HG02571 (cell line): Measurements from ENCODE around the gene SLC22A7.

Experiments
- ATAC-seq: cut with Tn5 transposase; IDR thresholded peaks from one replicate; pipeline ENCODE4 v1.9.1; 2021; ENCODE audit warnings: mild to moderate bottlenecking, moderate library complexity; ENCODE audit not compliant: unreplicated experiment

SLC22A7 gene

DNA sequence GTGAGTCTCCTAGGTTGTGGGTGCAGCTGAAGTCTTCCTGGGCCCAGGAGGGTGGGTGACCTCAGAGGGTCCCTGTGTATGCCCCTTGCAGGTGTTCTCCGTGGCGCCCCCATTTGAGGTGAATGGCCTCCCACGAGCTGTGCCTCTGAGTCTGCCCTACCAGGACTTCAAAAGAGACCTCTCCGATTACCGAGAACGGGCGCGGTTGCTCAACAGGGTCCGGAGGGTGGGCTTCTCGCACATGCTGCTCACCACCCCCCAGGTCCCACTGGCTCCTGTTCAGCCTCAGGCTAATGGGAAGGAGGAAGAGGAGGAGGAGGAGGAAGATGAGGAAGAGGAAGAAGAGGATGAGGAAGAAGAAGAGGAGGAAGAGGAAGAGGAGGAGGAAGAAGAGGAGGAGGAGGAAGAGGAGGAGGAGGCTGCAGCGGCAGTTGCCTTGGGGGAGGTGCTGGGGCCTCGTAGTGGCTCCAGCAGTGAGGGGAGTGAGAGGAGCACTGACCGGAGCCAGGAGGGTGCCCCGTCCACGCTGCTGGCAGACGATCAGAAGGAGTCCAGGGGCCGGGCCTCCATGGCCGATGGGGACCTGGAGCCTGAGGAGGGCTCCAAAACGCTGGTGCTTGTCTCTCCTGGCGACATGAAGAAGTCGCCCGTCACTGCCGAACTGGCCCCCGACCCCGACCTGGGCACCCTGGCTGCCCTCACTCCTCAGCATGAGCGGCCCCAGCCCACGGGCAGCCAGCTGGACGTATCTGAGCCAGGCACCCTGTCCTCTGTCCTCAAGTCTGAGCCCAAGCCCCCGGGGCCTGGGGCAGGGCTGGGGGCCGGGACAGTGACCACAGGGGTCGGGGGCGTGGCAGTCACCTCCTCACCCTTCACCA lies 15.2 kb upstream of the SLC22A7 start:
- ATAC-seq, result no peak

DNA sequence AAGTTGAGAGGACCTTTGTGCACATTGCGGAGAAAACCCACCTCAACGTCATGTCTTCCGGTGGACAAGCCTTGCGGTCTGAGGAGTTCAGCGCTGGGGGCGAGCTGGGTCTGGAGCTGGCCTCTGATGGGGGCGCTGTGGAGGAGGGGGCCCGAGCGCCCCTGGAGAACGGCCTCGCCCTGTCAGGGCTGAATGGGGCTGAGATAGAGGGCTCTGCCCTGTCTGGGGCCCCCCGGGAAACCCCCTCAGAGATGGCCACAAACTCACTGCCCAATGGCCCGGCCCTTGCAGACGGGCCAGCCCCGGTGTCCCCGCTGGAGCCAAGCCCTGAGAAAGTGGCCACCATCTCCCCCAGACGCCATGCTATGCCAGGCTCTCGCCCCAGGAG lies 14.6 kb upstream of the SLC22A7 start:
- ATAC-seq, result no peak

DNA sequence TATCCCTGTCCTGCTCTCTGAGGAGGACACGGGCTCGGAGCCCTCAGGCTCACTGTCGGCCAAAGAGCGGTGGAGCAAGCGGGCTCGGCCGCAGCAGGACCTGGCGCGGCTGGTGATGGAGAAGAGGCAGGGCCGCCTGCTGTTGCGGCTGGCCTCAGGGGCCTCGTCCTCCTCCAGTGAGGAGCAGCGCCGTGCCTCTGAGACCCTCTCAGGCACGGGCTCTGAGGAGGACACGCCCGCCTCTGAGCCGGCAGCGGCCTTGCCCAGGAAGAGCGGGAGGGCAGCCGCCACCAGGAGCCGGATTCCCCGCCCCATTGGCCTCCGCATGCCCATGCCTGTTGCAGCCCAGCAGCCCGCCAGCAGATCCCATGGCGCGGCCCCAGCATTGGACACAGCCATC lies 14.2 kb upstream of the SLC22A7 start:
- ATAC-seq, result no peak

DNA sequence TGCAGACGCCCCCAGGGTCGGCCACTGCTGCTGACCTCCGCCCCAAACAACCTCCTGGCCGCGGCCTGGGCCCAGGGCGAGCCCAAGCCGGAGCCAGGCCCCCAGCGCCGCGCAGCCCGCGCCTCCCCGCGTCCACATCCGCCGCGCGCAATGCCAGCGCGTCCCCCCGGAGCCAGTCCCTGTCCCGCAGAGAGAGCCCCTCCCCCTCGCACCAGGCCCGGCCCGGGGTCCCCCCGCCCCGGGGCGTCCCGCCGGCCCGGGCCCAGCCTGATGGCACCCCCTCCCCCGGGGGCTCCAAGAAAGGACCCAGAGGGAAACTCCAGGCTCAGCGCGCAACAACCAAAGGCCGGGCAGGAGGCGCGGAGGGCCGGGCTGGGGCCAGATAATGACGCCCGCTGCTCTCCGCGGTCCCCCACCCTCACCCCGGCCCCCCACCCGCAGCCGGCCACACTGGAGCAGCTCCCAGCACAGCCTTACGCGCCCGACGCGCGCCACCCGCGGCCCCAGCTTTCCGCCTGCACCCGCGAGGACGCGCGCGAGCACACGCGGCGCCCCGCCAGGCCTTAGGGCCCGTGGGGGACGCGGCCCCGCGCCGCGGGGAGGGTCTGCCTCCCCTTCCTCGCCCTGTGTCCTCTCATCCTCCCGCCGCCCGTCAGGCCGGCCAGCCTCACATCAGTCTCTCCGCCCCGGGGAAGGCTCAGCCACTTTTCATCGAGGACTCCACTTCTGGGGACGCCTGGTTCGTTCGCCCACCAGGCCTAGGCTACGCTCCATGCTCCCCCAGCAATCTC lies 12.9 kb upstream of the SLC22A7 start:
- no peak for ATAC-seq

DNA sequence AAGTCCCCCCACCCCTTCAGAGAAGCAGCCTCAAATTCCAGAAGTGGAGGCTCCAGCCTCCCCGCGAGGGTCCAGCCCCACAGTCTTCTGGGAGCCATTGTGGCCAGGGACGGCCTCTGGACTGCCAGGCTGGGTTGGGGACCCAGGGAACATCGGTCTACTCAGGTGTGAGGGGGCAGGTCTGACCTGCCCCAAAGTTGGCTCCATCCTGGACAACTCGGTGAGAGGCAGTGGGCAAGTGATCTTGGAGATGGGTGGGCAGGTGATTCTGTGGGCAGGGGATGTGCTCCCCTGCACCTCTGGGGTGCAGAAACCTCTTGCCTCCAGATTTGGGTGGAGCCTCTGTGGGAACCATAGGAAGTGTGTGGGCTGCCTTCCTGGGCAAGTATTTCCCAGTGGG lies 12.2 kb upstream of the SLC22A7 start:
- no peak for ATAC-seq

DNA sequence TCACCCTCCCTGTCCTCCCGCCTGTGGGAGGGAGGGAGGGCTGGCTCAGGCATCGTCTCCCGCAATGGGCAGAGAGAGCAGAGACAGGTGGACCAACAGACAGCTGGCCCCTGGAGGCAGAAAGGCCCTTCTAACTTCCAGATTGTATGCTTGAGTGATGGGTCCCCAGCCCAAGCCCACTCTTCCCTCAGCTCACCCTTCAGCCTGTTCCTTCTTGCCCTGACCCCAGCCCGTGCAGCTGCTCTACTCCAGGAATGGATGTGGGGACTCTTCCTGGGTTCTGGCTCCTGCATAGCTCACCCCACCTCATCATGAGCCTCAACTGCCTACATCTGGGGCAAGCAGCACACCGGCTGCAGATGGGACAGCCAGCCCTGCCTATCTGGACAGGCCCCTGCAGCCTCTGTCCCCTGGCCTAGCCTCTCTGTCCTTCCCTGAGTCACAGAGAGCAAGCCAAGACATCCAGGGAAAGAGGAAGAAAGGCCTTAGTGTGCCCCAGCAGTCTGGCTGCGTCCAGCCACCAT lies 11.5 kb upstream of the SLC22A7 start:
- ATAC-seq, result no peak

DNA sequence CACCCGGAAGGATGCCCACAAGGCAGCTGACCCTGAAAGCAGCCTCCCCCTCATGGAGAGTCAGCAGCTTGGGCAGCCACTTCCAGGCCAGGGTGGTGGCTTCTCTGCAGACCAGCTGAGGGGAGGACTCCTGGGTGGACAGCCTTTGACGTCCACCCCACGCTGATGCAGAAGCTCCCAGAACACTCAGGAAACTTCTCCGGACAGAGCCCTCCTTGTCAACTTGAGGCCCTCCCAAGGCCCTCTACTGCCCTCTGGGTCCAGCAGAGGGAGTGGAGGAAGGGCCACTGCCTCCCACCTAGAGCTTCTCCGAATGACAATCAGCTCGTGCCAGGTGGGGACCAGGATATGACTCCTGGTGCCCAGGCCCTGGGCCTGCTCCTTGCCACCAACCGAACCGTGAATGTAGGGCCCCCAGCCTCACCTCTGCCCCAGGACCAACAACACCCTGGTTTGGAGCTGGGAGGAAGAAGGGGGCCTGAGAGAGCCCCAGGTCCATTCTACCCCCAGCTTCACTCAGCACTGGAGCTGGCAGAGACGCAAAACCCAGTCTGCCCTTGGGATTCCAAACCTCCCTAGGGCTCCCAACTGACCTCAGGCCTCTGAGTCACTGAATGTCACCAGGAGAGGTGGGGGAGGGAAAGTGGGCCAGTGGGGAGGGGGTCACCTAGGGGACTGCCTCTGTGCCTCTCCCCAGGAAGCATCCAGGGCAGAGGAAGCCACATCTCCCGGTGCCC lies 10.9 kb upstream of the SLC22A7 start:
- no peak for ATAC-seq

DNA sequence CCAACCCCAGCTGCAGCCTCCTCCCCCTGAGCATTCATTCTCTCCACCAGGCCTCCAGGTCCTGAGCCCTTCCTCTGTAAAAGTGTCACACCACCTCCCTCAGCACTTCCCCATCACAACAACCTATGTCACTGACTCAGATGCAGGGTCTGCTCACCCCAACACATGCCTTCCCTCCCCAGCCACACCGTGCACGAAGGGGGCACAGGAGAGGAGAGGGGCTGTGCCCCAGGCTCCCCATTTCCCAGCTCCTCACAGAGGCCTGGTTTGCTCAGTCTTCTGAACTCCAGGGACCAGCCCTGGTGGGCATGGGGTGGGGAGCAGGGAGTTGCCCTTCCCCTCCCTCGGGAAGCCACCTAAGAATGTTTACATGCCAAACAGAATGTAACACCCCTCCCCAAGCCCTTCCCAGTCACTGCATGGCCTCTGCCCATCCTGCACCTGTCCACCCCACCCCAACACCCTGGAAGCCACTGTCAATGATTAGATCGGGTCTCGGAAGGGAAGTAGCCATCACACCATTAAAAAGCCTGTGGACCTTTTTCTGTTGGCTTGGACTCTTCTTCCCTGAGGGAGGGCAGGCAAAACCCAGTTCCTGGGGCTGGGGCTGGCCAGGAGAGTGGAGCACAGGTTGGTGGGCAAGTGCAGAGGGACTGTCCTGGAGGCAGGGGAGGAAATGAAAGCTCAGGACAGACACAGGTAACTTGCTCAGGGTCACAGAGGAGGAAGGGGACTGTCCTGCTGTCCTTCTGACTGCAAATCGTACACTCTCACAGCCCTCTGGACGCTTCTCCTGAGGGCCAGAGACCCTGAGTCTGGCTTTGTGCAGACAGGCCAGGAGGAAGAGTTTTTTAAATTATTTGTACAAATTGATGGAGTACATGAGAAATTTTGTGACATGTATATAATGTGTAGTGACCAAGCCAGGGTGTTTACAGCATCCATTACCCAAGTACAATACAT lies 10.1 kb upstream of the SLC22A7 start:
- no peak for ATAC-seq

DNA sequence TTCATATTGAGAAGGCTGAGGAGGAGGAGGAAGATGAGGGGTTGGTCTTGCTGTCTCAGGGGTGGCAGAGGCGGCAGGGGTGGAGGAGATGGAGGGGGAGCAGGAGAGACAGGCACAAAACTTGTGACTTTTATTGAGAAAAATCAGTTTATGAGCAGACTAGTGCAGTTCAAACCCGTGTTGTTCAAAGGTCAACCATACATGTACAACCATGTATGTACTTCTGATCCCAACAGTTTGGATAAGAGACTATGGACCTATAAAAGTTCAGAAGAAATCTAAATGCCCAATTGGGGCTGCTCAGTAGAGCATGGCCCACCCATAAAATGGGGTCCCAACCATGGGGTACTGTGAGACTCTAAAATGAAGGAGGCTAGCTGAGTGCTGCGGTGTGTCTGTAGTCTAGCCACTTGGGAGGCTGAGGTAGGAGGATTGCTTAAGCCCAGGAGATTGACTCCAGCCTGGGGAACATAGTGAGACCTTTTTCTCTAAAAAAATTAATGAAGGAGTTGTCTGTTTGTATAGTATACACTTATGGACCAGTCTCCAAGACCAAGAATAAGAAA lies 7.6 kb upstream of the SLC22A7 start:
- ATAC-seq, result no peak

DNA sequence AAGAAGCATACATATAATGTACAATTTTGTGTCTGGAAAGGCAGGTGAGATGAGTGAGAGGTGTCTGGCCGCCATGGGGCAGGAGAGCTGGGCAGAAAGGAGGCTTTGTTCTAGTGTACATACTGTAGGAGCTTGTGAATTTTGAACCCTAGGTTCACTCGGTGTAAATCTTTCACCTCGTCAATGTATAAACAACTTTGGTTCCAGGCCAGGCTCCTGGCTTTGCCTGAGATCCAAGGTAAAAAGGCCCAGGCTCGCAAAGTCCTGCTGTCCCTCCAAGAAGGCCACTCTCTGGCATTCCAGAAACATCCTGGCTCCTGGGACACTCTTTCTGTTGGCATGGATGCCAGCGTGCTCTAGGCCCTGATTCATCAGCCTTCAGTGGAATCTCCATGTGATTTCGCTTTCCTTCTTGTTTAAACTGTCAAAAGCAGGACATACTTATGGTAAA lies 7.1 kb upstream of the SLC22A7 start:
- ATAC-seq, result no peak

DNA sequence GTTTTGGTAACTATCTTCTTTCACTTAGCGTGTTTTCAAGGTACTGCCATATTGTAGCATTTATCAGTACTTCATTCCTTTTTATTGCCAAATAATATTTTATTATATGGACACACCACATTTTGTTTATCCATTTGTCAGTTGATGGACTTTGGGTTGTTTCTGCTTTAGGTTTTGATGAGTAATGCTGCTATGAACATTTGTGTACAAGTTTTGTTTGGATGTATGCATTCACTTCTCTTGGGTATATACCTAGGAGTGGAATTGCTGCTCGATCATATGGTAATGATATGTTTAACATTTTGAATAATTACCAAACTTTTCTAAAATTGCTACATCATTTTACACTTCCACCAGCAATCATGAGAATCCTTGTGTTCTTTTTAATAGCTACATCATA lies 6.4 kb upstream of the SLC22A7 start:
- ATAC-seq, result no peak

DNA sequence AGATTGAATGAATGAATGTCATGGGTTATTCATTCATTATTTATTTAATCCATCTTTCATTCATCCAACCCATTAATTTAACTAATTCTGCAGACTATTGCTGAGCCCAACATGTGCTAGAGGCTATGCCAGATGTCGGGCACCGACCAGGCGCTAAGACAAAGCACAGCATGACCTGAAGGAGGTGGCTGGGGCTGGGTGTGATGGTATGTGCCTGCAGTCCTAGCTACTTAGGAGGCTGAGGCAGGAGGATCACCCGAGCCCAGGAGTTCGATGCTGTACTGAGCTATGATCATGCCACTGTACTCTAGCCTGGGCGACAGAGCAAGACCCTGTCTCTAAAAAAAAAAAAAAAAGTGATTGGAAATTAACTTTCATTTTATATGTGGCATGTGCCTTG lies 5.7 kb upstream of the SLC22A7 start:
- no peak for ATAC-seq

DNA sequence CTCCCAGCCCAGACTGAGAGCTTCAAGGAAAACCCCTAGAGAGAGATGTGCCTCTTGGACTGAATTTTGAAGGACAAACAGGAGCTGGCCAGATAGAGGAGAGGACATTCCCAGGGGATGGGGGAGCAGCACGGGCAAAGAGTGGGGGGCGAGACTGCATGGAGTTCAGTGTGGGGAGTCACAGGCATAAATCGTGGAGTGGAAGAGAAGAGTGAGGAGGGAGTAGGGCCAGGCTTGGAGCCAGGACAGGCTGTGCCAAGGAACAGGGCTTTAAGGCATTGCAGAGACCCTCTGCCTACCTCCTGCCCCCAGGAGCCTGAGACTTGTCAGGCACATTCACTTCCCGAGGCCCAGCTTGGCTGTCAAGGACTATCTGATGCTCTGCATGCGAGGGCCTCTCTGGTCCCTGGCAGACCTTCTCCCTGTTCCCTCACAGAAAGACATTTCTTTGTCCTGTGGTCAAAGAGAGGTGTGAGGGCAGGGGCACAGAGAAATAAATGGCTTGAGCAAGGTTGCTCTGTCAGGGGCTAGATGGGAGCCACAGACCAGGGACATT lies 5.2 kb upstream of the SLC22A7 start:
- no peak for ATAC-seq

DNA sequence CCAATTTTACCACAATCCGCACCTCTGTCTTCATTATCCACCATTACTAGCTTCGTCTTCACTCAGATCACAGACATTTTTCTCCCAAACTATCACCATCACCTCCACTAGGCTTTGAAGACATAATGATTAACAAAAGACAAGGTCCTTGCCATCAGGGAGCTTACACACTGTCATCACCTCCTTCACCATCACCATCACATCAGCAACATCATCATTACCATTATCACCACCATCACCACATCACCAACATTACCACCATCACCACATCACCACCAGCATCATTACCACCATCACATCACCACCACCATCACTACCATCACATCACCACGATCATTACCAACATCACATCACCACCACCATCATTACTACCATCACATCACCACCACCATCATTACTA lies 4.4 kb upstream of the SLC22A7 start:
- no peak for ATAC-seq

DNA sequence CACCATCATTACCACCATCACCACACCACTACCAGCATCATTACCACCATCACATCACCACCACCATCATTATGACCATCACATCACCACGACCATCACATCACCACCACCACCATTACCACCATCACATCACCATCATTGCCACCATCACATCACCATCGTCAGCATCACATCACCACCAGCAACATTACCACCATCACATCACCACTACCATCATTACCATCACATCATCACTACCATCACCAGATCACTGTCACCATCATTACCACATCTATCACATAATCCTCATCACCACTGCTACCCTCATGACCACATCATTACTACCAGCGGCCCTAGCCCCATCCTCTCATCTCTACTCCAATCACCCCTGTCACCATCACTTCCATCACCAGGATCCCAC lies 3.5 kb upstream of the SLC22A7 start:
- ATAC-seq, result no peak

DNA sequence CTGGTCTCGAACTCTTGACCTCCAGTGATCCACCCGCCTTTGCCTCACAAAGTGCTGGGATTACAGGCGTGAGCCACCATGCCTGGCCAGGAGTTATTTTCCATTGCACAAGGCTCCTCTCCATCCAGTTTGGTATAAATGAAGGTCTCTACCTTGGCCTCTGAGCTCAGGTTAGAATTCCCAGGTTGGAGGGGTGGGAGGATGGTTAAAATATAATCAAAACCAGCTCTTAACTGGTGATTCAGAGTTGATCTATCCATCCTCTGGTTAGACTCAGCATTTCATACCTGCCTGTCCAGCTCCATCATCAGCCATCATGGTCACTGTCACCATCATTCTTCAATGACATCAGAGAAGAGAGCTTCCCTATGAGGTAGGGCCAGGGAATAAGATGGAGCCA lies 2.6 kb upstream of the SLC22A7 start:
- no peak for ATAC-seq

DNA sequence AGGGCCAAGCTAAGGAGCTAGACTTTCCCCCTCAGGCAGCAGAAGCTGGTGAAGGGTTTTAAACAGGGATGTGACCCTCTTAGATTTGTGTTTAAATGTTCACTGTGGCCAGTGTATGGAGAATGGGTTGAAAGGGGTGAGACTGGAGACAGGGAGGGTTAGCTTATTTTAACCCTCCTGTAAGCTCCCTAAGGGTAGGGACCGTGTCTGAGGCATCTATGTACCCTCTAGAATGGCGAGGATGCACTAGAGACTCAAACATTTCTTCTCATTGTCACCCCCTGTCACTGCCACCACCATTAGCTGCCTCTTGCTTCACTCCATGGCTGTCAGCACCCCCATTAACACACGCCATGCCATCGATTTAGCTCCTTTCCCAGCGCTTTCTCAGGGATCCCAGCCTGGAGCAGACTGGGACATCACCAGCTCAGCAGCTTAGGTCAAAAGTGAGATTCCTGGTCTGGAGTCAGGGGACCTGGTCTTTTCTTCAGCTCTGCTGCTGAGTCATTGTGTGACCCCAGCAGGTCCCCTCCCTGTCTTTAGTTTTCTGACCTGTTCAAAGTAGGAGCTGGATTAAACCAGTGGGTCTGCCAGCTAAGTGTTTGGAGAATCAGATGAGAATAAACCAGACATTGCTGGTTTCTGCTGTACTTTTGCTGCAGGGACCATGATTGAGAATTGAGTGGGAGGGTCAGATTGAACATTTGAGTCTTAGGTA lies 1.1 kb upstream of the SLC22A7 start:
- ATAC-seq, result no peak

DNA sequence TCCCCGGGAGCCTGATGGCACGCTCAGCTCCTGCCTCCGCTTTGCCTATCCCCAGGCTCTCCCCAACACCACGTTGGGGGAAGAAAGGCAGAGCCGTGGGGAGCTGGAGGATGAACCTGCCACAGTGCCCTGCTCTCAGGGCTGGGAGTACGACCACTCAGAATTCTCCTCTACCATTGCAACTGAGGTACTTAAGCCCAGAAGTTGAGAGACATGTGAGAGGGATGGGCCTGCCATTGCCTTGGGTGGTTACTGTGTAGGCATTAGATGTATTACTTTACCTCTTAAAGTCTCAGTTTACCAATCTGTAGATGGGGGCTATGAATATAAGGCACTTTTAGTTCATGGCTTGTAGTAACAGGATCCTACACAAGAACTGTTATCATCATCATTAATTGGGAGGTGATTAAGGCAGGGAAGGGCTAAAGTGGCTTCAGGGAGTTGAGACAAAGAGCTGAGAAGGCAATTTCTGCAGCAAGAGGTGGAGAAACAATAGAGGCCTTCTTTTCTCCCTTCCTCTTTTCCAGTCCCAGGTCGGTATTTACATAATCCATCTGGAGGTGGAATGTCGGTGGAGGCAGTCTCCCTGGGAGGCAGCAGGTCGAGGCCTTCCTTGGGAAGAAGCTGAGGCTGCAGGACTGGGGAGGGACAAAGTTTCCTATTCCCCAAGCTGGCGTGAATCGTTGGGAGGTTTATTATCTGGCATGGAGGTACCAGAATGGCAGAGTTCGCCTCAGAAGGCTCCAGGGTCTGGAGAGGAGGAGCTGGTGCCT lies 691 bp downstream of the SLC22A7 start:
- ATAC-seq, result no peak
